GM12891 (cell line): ENCODE data around the gene TRPM3.

Experiments used
- DNase-seq: peaks from one replicate; pipeline ENCODE4 v3.0.0; 2011; ENCODE audit warnings: low spot score; ENCODE audit not compliant: insufficient read length
- FAIRE-seq: peaks from 2 replicates; lab custom pipeline; 2011; peaks lifted over from hg19 to GRCh38; lab: Jason Lieb, UNC
- PAX5 ChIP-seq: IDR thresholded peaks from 2 replicates; pipeline ENCODE4 v1.6.1; 2011; ENCODE audit warnings: low read length, moderate library complexity, mild to moderate bottlenecking; ENCODE audit not compliant: insufficient read depth, severe bottlenecking
- POLR2A ChIP-seq: IDR thresholded peaks from 2 replicates; pipeline ENCODE4 v1.6.1; 2011; ENCODE audit warnings: low read depth, low read length, control low read depth
- POLR2AphosphoS5 ChIP-seq: IDR thresholded peaks from 2 replicates; pipeline ENCODE4 v1.6.1; 2011; ENCODE audit warnings: low read depth, low read length, control low read depth
- POU2F2 ChIP-seq: IDR thresholded peaks from 2 replicates; pipeline ENCODE4 v1.6.1; 2011; ENCODE audit warnings: low read depth, mild to moderate bottlenecking, control low read depth, low read length, moderate library complexity
- SPI1 ChIP-seq: IDR thresholded peaks from 2 replicates; pipeline ENCODE4 v1.6.1; 2011; ENCODE audit warnings: low read depth, low read length, control low read depth
- TAF1 ChIP-seq: IDR thresholded peaks from 2 replicates; pipeline ENCODE4 v1.6.1; 2011; ENCODE audit warnings: low read depth, low read length, control low read depth

TRPM3 gene

DNA sequence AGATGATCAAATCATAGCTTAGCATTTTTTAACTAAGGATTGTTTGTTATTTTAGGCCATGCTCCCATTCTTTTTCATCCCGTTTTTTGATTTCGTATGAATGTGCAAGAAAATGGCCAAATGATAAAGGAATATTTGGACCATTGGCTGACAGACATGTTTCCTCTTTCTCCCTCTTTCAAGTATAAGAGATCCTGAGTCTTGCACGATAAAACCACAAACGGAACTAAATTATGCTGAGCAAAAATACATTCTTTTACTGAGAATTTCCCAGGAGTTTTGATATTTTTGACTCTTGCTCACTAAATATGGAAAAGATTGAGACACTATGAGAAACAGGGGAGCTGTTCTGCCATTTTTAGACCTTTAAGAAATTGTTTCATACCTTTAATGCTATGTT lies 616.6 kb downstream of the TRPM3 start:
- FAIRE-seq = no peak
- DNase-seq = no peak
- TF ChIP-seq TAF1 (no peak), POLR2A (no peak), POLR2AphosphoS5 (no peak), SPI1 (no peak), POU2F2 (no peak), PAX5 (no peak)

DNA sequence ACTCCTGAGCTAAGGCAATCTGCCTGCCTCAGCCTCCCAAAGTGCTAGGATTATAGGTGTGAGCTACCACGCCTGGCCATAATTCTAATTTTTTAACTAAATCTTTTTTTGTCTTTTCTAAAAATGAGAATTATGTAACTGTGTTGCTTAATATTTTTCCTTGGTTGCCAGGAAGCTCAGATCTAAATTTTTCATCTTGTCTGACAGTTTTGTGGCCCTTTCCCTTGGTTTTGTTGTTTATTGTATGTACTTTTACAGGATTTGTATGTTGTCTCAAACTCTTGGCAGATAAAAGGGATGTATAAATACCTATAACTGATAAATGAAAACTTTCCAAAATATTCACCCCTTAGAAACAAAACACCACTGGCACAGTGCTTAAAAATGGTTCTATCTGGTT lies 618.7 kb downstream of the TRPM3 start:
- FAIRE-seq (no peak), DNase-seq (no peak)
- TF ChIP-seq TAF1 (no peak), SPI1 (no peak), POLR2AphosphoS5 (no peak), POU2F2 (no peak), POLR2A (no peak), PAX5 (no peak)

DNA sequence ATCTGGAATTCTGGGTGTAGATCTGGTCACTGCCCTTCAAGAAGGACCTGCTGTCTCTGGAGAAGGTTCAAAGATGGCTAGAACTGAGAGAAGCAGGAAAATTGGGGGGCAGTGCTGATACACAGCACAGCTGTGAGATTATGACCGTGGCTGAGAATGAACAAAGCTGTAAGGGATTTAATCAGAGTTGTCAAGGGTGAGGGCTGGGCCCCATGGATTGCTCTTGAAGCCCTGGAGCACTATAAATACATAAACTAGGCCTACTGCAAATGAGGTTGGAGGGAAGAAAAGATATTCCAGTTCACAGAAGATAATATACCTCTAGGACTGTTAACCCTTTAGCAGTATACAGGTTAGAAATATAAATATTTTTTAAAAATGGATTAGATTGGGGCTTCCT lies 620.6 kb downstream of the TRPM3 start:
- TF ChIP-seq POLR2A (no peak), PAX5 (no peak), POU2F2 (no peak), POLR2AphosphoS5 (no peak), SPI1 (no peak), TAF1 (no peak)
- FAIRE-seq = no peak
- DNase-seq = no peak

DNA sequence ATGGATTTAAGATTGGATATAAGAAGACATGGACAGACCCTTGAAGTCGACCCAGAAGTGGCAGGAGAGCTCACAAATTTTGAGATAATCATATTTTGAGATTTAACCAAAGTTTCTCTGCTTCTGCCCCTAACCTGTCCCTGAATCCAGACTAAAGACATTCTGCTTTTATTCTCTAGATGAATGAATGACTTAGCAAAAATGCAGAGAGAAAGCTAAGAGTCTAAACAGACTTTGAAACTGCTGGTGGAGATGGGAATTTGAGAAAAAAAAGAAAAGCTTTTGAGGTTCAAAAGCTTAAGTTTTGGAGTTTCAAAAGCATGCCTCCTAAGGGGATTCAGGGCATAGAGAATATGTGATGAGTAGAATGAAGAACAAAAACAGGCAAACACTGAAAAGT lies 621.8 kb downstream of the TRPM3 start:
- DNase-seq (no peak), FAIRE-seq (no peak)
- TF ChIP-seq POU2F2 (no peak), POLR2AphosphoS5 (no peak), SPI1 (no peak), TAF1 (no peak), PAX5 (no peak), POLR2A (no peak)

DNA sequence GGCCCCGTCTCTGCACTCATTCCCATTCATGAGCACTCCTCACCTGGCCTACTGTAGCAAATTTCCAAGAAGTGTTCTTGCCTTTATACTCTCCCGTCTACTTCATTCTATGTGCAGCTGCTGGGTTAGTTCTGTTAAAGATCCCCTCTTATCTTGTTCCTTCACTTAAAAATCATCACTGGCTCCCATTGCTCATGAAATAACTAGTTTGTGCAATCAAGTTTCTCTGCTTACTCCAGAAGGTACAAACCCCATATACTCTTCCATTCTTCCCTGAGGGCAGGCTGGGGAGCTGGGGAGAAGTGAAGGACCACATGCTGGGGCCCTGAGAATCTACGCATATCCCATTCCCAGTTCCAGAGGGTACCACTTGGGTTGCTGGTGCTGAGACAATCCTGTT lies 622.6 kb downstream of the TRPM3 start:
- TF ChIP-seq POU2F2 = no peak
- TF ChIP-seq PAX5 = no peak
- TF ChIP-seq POLR2AphosphoS5 = no peak
- TF ChIP-seq SPI1 = no peak
- TF ChIP-seq POLR2A = no peak
- no peak for TF ChIP-seq TAF1
- DNase-seq (no peak), FAIRE-seq (no peak)

DNA sequence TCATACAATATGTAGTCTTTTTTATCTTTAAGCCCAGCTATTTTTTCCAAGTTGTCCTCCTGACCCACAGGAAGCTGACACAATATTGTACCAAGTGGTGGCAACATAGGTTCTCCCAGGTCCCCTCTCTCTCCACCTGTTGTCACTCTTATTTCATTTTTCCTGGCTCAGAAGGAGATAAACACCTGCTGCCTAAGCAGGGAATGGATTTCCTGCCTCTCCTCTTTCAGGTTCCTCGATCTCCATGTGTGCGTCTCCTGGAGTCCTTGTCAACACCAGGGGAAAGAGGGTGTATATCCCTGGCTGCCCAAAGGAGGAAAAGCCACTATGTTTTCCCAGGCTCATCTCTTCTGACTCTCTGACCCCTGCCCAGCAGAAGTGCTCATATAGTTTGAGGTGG lies 625.2 kb downstream of the TRPM3 start:
- DNase-seq = no peak
- TF ChIP-seq POLR2AphosphoS5 = no peak
- no peak for TF ChIP-seq PAX5
- no peak for TF ChIP-seq POU2F2
- TF ChIP-seq SPI1 = no peak
- no peak for TF ChIP-seq TAF1
- no peak for TF ChIP-seq POLR2A
- no peak for FAIRE-seq

DNA sequence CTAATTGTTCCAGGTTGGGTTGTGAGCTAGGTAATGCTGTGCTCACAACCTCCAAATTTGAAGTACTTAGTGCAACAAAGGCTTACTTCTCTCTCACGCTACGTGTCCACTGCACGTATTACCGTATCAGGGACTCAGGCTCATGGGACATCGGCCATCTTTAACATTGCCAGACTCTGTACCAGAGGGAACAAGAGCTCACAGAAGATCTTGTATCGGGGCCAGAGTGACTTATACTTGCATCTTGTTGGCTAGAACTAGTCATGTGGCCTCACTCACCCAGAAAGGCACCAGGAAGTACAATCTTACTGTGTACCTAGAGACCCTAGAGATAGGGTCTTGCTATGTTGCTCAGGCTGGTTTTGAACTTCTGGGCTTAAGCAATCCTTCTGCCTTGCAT lies 625.9 kb downstream of the TRPM3 start:
- FAIRE-seq (no peak), DNase-seq (no peak)
- TF ChIP-seq POLR2AphosphoS5 (no peak), SPI1 (no peak), PAX5 (no peak), TAF1 (no peak), POU2F2 (no peak), POLR2A (no peak)

DNA sequence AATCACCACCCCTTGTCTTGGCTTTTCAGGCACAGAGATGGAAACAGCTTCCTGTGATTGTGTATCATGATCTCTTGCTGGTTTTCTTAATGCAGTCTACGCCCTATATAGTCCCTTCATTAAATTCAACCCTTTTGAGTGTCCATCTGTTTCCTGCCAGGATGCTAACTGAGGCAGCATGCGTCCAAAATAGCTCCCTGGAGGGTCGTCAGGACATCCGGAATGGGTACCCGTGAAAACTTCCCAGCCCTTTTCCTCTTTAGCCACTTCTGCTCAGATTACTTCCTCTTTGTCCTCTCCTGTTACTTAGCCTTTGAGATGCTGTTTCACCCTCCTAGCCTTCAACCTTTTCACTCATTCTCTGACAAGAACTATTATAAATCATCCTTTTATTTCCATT lies 627.2 kb downstream of the TRPM3 start:
- FAIRE-seq (no peak), DNase-seq (no peak)
- TF ChIP-seq PAX5 (no peak), TAF1 (no peak), POU2F2 (no peak), POLR2AphosphoS5 (no peak), SPI1 (no peak), POLR2A (no peak)

DNA sequence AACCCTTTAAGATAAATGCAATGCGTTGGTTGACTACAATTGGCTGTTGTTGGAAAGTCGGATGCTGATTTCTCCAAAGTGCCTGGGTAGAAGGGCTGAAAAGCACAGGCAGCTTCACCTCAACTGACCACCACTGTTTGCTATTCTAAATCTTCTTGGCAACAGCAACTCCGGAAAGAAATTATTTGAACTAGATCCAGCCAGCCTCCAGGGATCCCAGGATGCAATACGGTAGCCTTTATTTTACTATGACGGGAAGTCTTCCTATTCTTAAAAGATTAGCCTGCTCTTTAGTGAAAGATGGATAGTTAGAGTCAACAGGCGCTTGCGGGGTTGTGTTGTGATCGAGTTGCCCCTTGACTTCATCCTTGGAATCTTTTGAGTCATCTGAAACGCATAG lies 628.4 kb downstream of the TRPM3 start:
- no peak for FAIRE-seq
- no peak for DNase-seq
- TF ChIP-seq POU2F2 (no peak), SPI1 (no peak), TAF1 (no peak), PAX5 (no peak), POLR2AphosphoS5 (no peak), POLR2A (no peak)

DNA sequence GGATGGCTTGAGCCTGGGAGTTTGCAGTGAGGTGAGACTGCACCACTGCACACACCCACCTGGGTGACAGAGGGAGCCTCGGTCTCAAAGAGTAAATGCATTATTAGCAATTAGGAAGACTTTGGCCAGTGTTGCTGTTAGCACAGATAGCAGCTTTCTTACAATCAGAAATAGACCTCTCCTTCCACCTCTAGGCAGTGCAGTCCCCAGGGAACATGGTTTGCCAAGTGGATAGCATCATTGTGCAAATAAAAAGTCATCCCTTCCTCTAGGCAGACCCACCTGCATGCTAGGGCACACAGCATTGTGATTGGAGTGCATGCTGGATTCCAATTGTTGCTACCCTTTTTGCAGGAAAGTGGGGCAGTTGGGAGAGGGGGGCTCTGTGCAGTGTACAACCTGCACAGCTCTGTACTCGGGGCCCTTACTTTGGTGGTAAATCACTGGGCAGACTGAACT lies 629.1 kb downstream of the TRPM3 start:
- TF ChIP-seq PAX5 = no peak
- no peak for TF ChIP-seq TAF1
- TF ChIP-seq POLR2AphosphoS5 = no peak
- no peak for TF ChIP-seq POLR2A
- no peak for TF ChIP-seq SPI1
- no peak for TF ChIP-seq POU2F2
- FAIRE-seq = no peak

More for the DNA sequence above, 629.1 kb downstream of the TRPM3 start:
- no peak for DNase-seq
